Spleen (tissue), 11 donors: Measurements from ENCODE around the gene IMPG2. TPM values are rescaled to one million over a fixed set of nuclear protein-coding genes. Genes with fewer than 3 reads are reported as not detected.

Experiments used
- DNase-seq: peaks from one replicate; pipeline ENCODE4 v3.0.0-alpha.2; 2020
- H3K27ac ChIP-seq, 8 donors: fragments of 200-600 bp; sonication (generic) in 7 of 8; 1 replicate in 4 of 8; 2 replicates in 4 of 8; pipeline versions ENCODE4 v1.5.0 to v1.8.0; 2016 to 2021; ENCODE audit warnings: inconsistent platforms in 4 of 8, mild to moderate bottlenecking in 4 of 8, moderate library complexity in 1 of 8
- H3K27me3 ChIP-seq, 7 donors: fragments of 200-600 bp; sonication (generic) in 6 of 7; replicated peaks in 1 of 7; 1 replicate in 4 of 7; 2 replicates in 3 of 7; pipeline versions ENCODE4 v1.5.0 to v1.8.0; 2016 to 2021; ENCODE audit warnings: inconsistent platforms in 3 of 7, mild to moderate bottlenecking in 1 of 7
- H3K36me3 ChIP-seq, 6 donors: fragments of 200-600 bp; sonication (generic) in 5 of 6; 1 replicate in 4 of 6; 2 replicates in 2 of 6; pipeline versions ENCODE4 v1.5.0 to v1.8.0; 2016 to 2021; ENCODE audit warnings: inconsistent platforms in 2 of 6
- H3K4me1 ChIP-seq, 6 donors: fragments of 200-600 bp; sonication (generic) in 5 of 6; 1 replicate in 3 of 6; 2 replicates in 3 of 6; pipeline versions ENCODE4 v1.5.0 to v1.8.0; 2016 to 2021; ENCODE audit warnings: inconsistent platforms in 3 of 6
- H3K4me3 ChIP-seq, 8 donors: fragments of 200-600 bp; sonication (generic) in 7 of 8; 1 replicate in 4 of 8; 2 replicates in 4 of 8; pipeline versions ENCODE4 v1.5.0 to v1.8.0; 2016 to 2021; ENCODE audit warnings: inconsistent platforms in 4 of 8, mild to moderate bottlenecking in 4 of 8, moderate library complexity in 2 of 8
- H3K9me3 ChIP-seq, 8 donors: fragments of 200-600 bp; sonication (generic) in 7 of 8; 1 replicate in 4 of 8; 2 replicates in 4 of 8; pipeline versions ENCODE4 v1.5.0 to v1.8.0; 2016 to 2021; ENCODE audit warnings: inconsistent platforms in 4 of 8
- POLR2A ChIP-seq, 3 donors: fragments of 450-650 bp; IDR thresholded peaks; one replicate each; pipeline ENCODE4 v1.5.1; 2017; ENCODE audit warnings: antibody characterized with exemption in 3 of 3, mild to moderate bottlenecking in 1 of 3
- POLR2AphosphoS5 ChIP-seq, 3 donors: sonication (generic); formaldehyde crosslinking; IDR thresholded peaks; one replicate each; pipeline ENCODE4 v1.5.1; 2017; ENCODE audit warnings: antibody characterized with exemption in 3 of 3
- WGBS, 5 donors: extraction: QIAGEN DNeasy Blood & Tissue Kit in 3 of 5; methylation state at CpG; one replicate each; pipeline versions ENCODE4 v1.1.5 to v1.1.7; 2013 to 2018; 5-methylcytosine and 5-hydroxymethylcytosine counted together
- intact Hi-C: fragments of 100-400 bp; cut with DNase I; formaldehyde crosslinking; loops from one replicate; pipeline ENCODE4 v1.15.0; 2023; ENCODE audit warnings: low total_unique reads
- polyA plus RNA-seq, 3 donors: library from polyadenylated mRNA; stranded (reverse); fragments of 200-250 nt; gene quantifications; one replicate each; pipeline ENCODE4 v1.2.1, GENCODE V29; 2013
- total RNA-seq, 7 donors: library from RNA; depleted of rRNA in 3 of 7; stranded (reverse); fragments of >200 nt in 3 of 7; fragmentation: NEBNext Ultra II Directional in 4 of 7; extraction: Animal tissue kit (Norgen Biotek cat#: 25700) in 4 of 7; gene quantifications; one replicate each; pipeline versions ENCODE4 v1.1.0 to v1.2.1, GENCODE V29; 2016 to 2021
- TF ChIP-seq, protein P1 (sequence below), 11 experiments: fragments of 200-600 bp in 7 of 11; fragments of 450-650 bp in 4 of 11; sonication (generic) in 4 of 11; IDR thresholded peaks in 8 of 11; conservative IDR thresholded peaks in 3 of 11; 1 replicate in 7 of 11; 2 replicates in 4 of 11; pipeline versions ENCODE4 v1.4.0 to v1.8.0; 2016 to 2021; ENCODE audit warnings: antibody characterized with exemption in 11 of 11, inconsistent platforms in 4 of 11, mild to moderate bottlenecking in 1 of 11
- donor health status: healthy with polysubstance abuse.
- donor health status: DM: no; HTN: no; CAD: no; lungs with moderate emphysema.
- donor health status: DM: no; HTN: no; CAD: no.
- donor health status: Bipolar disorder and iron deficiency.
- donor health status: healthy.
- donor health status: DM: no; HTN: no; CAD: no.
- donor health status: DM: yes; HTN: yes; CAD: no.

IMPG2 gene
- total and polyA plus RNA-seq, 10 donors = 0.06 to 1.2 (median 0.52) TPM

DNA sequence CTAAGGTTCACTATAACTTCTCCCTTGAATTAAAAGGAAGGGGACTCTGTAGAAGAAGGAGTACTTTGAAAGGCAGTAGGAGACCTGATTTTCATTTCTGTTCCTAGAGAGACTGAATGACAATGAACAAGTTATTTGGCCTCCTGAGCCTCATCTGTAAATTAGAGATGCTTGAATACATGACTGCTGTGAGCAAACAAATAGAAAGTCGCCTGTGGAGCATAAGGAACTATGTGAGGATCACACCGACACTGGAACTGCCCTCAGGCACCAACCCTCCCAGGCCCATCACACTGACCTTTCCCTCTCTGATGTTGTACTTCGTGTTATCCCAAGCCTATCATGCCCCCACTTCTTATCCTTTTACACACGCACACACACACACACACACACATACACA is 48.6 kb downstream of the IMPG2 start:
- H3K4me1 ChIP-seq = no peaks in the 10 kb centered on the region
- no peaks in the 10 kb centered on the region for H3K9me3 ChIP-seq
- DNase-seq = no peak
- H3K4me3 ChIP-seq = no peak overlapping the region
- intact Hi-C loops = no loop called here
- no peak overlapping the region for H3K27ac ChIP-seq
- TF ChIP-seq, protein P1, sequence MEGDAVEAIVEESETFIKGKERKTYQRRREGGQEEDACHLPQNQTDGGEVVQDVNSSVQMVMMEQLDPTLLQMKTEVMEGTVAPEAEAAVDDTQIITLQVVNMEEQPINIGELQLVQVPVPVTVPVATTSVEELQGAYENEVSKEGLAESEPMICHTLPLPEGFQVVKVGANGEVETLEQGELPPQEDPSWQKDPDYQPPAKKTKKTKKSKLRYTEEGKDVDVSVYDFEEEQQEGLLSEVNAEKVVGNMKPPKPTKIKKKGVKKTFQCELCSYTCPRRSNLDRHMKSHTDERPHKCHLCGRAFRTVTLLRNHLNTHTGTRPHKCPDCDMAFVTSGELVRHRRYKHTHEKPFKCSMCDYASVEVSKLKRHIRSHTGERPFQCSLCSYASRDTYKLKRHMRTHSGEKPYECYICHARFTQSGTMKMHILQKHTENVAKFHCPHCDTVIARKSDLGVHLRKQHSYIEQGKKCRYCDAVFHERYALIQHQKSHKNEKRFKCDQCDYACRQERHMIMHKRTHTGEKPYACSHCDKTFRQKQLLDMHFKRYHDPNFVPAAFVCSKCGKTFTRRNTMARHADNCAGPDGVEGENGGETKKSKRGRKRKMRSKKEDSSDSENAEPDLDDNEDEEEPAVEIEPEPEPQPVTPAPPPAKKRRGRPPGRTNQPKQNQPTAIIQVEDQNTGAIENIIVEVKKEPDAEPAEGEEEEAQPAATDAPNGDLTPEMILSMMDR (IDR thresholded peaks at IDR 0.05 in 8 of 11, conservative IDR thresholded peaks at IDR 0.05 in 3 of 11) = no peak
- TF ChIP-seq POLR2A (IDR thresholded peaks at IDR 0.05) (no peak), POLR2AphosphoS5 (IDR thresholded peaks at IDR 0.05) (no peak)
- H3K27me3 ChIP-seq = no peaks in the 10 kb centered on the region
- peaks cover 0 to 15% (median 0%) of the 10 kb centered on the region in 6 donors for H3K36me3 ChIP-seq
- WGBS, 5 donors = 69 to 83% (median 77%) methylated on average over 4 of the region's 4 CpGs

DNA sequence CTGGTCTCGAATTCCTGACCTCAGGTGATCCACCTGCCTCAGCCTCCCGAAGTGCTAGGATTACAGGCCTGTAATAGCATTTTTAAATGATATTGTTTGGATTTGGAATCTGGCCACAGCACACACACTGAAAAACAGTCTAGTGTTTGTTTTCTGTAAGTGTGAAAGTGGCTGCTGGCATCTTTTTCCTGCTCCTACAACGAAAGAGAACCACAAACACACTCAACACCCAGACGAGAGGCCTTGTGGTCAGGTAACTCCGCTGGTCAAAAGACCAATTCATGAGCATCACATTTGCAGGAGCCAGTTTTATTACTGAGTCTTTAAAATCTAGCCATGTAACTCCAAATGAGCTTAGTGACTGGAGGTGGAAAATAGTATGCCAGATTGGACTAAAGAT is 50.2 kb downstream of the IMPG2 start:
- 85 to 93% (median 88%) methylated on average over 5 of the region's 5 CpGs for WGBS, 5 donors

DNA sequence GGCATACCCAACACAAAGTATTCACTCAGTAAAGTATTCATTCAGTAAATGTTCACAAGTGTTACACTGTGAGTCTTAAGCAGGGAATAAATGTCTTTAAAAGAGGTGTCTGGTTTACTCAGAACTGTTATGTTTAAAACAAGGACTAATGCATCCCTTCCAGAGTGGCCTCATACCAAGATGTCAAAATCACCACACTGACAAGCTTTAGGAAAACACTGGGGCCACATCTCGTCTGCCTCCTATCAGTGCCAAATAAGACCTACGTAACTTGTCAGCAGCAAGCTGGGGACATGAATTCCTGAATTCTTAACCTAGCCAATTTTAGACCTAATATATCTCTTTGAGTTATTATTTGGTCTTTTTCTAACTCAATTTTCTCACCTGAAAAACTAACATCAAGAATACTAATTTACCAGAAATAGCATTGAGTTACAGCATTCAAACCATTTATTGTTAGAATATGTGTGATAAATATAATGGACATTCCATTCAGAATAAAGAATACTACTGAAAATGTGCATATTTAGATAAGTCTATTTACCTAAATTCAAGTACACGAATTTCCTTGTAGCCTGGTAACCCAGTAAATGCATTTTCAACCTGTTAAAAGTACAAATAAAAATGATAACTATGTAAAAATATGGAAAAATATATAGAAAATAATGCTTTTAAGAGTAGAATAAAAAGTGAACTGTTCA is 51.3 kb downstream of the IMPG2 start:
- Histone ChIP-seq H3K4me3 (no peak overlapping the region), H3K27ac (no peak overlapping the region), H3K36me3 (peaks cover 0 to 15% (median 0%) of the 10 kb centered on the region in 6 donors), H3K4me1 (no peaks in the 10 kb centered on the region), H3K9me3 (peaks cover 0 to 6% (median 2%) of the 10 kb centered on the region in 8 donors), H3K27me3 (no peaks in the 10 kb centered on the region)
- no peak for DNase-seq
- WGBS, 5 donors = 79 to 88% (median 85%) methylated on average over 3 of the region's 3 CpGs
- TF ChIP-seq, protein P1 (IDR thresholded peaks at IDR 0.05 in 8 of 11, conservative IDR thresholded peaks at IDR 0.05 in 3 of 11) = no peak
- TF ChIP-seq POLR2A (IDR thresholded peaks at IDR 0.05) (no peak), POLR2AphosphoS5 (IDR thresholded peaks at IDR 0.05) (no peak)
- intact Hi-C loops = no loop called here

More for the DNA sequence above, 50.2 kb downstream of the IMPG2 start:
- Histone ChIP-seq H3K4me1 (no peaks in the 10 kb centered on the region), H3K27me3 (no peaks in the 10 kb centered on the region), H3K36me3 (peaks cover 0 to 15% (median 0%) of the 10 kb centered on the region in 6 donors), H3K27ac (no peak overlapping the region), H3K9me3 (peaks cover 0 to 2% (median under 1%) of the 10 kb centered on the region in 8 donors), H3K4me3 (no peak overlapping the region)
- no peak for DNase-seq
- intact Hi-C loops = no loop called here
- TF ChIP-seq, protein P1 (IDR thresholded peaks at IDR 0.05 in 8 of 11, conservative IDR thresholded peaks at IDR 0.05 in 3 of 11) = no peak
- TF ChIP-seq POLR2A (IDR thresholded peaks at IDR 0.05) (no peak), POLR2AphosphoS5 (IDR thresholded peaks at IDR 0.05) (no peak)

DNA sequence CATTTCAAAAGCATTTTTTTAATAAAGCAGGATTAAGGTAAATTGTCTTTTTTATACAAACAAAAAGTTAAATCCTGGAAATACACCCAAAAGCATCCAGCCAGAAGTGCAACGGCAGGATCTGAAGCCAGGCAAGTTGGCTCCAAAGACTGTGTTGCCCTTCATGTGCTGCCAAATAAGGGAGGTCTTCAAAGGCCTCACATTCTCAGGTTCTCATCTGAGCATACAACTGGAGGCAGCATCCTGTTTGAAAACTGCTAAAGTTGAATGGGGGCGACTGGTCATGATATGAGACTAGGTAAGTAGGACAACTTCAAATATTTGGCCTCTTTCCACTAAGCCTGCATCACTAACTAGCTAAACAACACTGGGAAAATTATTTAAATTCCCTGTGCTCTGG is 52.2 kb downstream of the IMPG2 start:
- Histone ChIP-seq H3K9me3 (peaks cover 0 to 6% (median 2%) of the 10 kb centered on the region in 8 donors), H3K36me3 (peaks cover 0 to 12% (median 0%) of the 10 kb centered on the region in 6 donors), H3K4me3 (no peak overlapping the region), H3K4me1 (no peaks in the 10 kb centered on the region), H3K27me3 (no peaks in the 10 kb centered on the region), H3K27ac (no peak overlapping the region)
- WGBS, 5 donors = 83 to 91% (median 87%) methylated on average over 2 of the region's 2 CpGs
- TF ChIP-seq POLR2A (IDR thresholded peaks at IDR 0.05) = no peak
- no peak for TF ChIP-seq POLR2AphosphoS5 (IDR thresholded peaks at IDR 0.05)
- TF ChIP-seq, protein P1 (IDR thresholded peaks at IDR 0.05 in 8 of 11, conservative IDR thresholded peaks at IDR 0.05 in 3 of 11) = no peak
- intact Hi-C loops = no loop called here
- no peak for DNase-seq
